ENCODE measurements around the gene ZNF548. TPM values are rescaled to one million over a fixed set of nuclear protein-coding genes. Genes with fewer than 3 reads are reported as not detected.

Gene ZNF548
- total RNA-seq, 4 donors from 2014 or later, result 11.7 to 35.9 (median 22.7) TPM

DNA sequence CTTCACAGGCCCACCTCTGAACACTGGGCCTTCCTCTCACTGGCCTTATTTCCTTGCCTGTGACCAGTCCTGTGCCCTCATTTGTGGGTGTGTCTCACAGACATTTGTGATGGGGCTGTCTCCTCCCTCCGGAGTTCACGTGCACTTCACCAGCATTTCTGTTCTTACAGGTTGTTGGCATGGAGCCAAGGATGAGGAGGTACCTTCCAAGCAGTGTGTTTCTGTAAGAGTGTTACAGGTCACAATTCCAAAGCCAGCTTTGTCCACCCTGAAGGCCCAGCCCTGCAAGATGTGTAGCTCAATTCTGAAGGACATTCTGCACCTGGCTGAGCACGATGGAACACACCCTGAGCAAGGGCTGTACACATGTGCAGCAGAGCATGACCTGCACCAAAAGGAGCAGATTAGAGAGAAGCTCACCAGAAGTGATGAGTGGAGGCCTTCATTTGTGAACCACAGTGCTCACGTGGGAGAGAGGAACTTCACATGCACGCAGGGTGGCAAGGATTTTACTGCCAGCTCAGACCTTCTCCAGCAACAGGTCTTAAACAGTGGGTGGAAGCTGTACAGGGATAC, 53.6 kb downstream of the ZNF548 start:
- ATAC-seq (ENCODE audit: low FRiP score), result no peak
- DNase-seq (ENCODE audit: low spot score), result no peak
- TF ChIP-seq, protein P1, sequence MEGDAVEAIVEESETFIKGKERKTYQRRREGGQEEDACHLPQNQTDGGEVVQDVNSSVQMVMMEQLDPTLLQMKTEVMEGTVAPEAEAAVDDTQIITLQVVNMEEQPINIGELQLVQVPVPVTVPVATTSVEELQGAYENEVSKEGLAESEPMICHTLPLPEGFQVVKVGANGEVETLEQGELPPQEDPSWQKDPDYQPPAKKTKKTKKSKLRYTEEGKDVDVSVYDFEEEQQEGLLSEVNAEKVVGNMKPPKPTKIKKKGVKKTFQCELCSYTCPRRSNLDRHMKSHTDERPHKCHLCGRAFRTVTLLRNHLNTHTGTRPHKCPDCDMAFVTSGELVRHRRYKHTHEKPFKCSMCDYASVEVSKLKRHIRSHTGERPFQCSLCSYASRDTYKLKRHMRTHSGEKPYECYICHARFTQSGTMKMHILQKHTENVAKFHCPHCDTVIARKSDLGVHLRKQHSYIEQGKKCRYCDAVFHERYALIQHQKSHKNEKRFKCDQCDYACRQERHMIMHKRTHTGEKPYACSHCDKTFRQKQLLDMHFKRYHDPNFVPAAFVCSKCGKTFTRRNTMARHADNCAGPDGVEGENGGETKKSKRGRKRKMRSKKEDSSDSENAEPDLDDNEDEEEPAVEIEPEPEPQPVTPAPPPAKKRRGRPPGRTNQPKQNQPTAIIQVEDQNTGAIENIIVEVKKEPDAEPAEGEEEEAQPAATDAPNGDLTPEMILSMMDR (IDR thresholded peaks at IDR 0.05), result no peak

DNA sequence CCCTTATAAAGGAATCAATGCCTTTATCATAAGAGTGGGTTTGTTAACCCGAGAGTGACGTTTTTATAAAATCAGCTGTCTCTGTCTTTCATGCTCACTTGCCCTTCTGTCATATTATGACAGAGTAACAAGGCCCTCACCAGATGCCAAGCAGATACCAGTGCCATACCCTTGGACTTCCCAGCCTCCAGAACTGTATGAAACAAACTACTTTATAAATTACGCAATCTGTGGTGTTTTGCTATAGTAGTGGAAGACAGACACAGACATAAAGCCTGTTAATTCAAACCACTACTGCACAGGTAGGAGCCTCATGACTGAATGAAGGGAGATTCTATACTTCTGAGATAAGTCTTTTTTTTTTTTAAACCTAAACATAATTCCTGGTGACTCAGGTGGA, 62.7 kb downstream of the ZNF548 start:
- DNase-seq (ENCODE audit: low spot score) (no peak), ATAC-seq (ENCODE audit: low FRiP score) (no peak)
- TF ChIP-seq, protein P1 (IDR thresholded peaks at IDR 0.05), result no peak

Other genes starting within 250 kb of the ZNF548 start
- gene ZIM3, start 244.7 kb upstream of the ZNF548 start, total RNA-seq, result not detected
- gene DUXA, start 222.4 kb upstream of the ZNF548 start, total RNA-seq, result not detected
- 10 to 100 TPM; 21.9 to 47.9 (median 35.7) TPM for gene ZNF264, start 198.4 kb upstream of the ZNF548 start, total RNA-seq
- 1 to 10 TPM in 2 of 4 donors, under 1 TPM in 1, not detected in 1; 0.69 to 2.2 (median 1.7) TPM for gene AURKC, start 158.8 kb upstream of the ZNF548 start, total RNA-seq
- 10 to 100 TPM; 14.8 to 21.6 (median 19.4) TPM for gene ZNF805, start 149.2 kb upstream of the ZNF548 start, total RNA-seq
- gene ZNF460, start 109.4 kb upstream of the ZNF548 start, total RNA-seq, result 100 to 1,000 TPM in 2 of 4 donors, 10 to 100 TPM in 2; 46.5 to 163 (median 104) TPM
- 1 to 10 TPM; 5.6 to 8.4 (median 7.3) TPM for gene ZNF543, start 69.4 kb upstream of the ZNF548 start, total RNA-seq
- 10 to 100 TPM in 1 of 4 donors, 1 to 10 TPM in 3; 4.6 to 11.0 (median 7.3) TPM for gene ZNF304, start 38.6 kb upstream of the ZNF548 start, total RNA-seq
- gene TRAPPC2B, start 26.3 kb upstream of the ZNF548 start, total RNA-seq, result 10 to 100 TPM; 15.3 to 22.9 (median 16.9) TPM
- gene ZNF547, start 26.3 kb upstream of the ZNF548 start, total RNA-seq, result 1 to 10 TPM; 1.9 to 2.6 (median 2.6) TPM
- gene ZNF17, start 21.3 kb downstream of the ZNF548 start, total RNA-seq, result 10 to 100 TPM in 2 of 4 donors, 1 to 10 TPM in 2; 5.8 to 12.5 (median 9.3) TPM
- gene ZNF749, start 45.5 kb downstream of the ZNF548 start, total RNA-seq, result 10 to 100 TPM in 1 of 4 donors, 1 to 10 TPM in 3; 3.3 to 18.0 (median 7.6) TPM
- gene VN1R1, start 67.3 kb downstream of the ZNF548 start, total RNA-seq, result under 1 TPM in 3 of 4 donors, not detected in 1; 0.19 to 0.48 (median 0.44) TPM
- gene ZNF772, start 87.7 kb downstream of the ZNF548 start, total RNA-seq, result 10 to 100 TPM in 1 of 4 donors, 1 to 10 TPM in 3; 4.5 to 17.2 (median 8.6) TPM
- gene ZNF419, start 97.9 kb downstream of the ZNF548 start, total RNA-seq, result 10 to 100 TPM in 3 of 4 donors, 1 to 10 TPM in 1; 5.8 to 14.8 (median 12.5) TPM
- 10 to 100 TPM in 2 of 4 donors, 1 to 10 TPM in 2; 5.7 to 15.5 (median 9.6) TPM for gene ZNF773, start 110.1 kb downstream of the ZNF548 start, total RNA-seq
- 1 to 10 TPM; 2.4 to 6.6 (median 4.9) TPM for gene ZNF549, start 137.5 kb downstream of the ZNF548 start, total RNA-seq
- gene ZNF550, start 170.0 kb downstream of the ZNF548 start, total RNA-seq, result 1 to 10 TPM; 3.7 to 8.8 (median 6.9) TPM
- gene ZNF416, start 189.1 kb downstream of the ZNF548 start, total RNA-seq, result 1 to 10 TPM; 2.0 to 6.0 (median 3.7) TPM
- gene ZIK1, start 194.3 kb downstream of the ZNF548 start, total RNA-seq, result 1 to 10 TPM; 1.3 to 3.5 (median 2.5) TPM
- gene ZNF530, start 210.0 kb downstream of the ZNF548 start, total RNA-seq, result 1 to 10 TPM in 3 of 4 donors, under 1 TPM in 1; 0.65 to 3.6 (median 3.0) TPM
- 10 to 100 TPM in 3 of 4 donors, 1 to 10 TPM in 1; 9.6 to 25.1 (median 13.8) TPM for gene ZNF134, start 224.4 kb downstream of the ZNF548 start, total RNA-seq
- gene ZNF211, start 243.3 kb downstream of the ZNF548 start, total RNA-seq, result 10 to 100 TPM in 1 of 4 donors, 1 to 10 TPM in 3; 5.3 to 15.0 (median 9.2) TPM